T follicular helper cell (primary cell): ENCODE data around the gene AVPR1A.
"Not testable (repeated sequence)": the region's sequence is repeated elsewhere in the genome, so short reads cannot be mapped to it uniquely, and the experiment has no call there.

Experiments
- DNase-seq: peaks from one replicate; pipeline ENCODE4 v3.0.0-alpha.2; 2020; ENCODE audit warnings: low read depth
- total RNA-seq, 2 experiments: gene quantifications; one replicate each; lab custom pipeline; 2026; lab: John Stamatoyannopoulos, UW

The AVPR1A gene
- 0 reads per million in 2 experiments for total RNA-seq

DNA sequence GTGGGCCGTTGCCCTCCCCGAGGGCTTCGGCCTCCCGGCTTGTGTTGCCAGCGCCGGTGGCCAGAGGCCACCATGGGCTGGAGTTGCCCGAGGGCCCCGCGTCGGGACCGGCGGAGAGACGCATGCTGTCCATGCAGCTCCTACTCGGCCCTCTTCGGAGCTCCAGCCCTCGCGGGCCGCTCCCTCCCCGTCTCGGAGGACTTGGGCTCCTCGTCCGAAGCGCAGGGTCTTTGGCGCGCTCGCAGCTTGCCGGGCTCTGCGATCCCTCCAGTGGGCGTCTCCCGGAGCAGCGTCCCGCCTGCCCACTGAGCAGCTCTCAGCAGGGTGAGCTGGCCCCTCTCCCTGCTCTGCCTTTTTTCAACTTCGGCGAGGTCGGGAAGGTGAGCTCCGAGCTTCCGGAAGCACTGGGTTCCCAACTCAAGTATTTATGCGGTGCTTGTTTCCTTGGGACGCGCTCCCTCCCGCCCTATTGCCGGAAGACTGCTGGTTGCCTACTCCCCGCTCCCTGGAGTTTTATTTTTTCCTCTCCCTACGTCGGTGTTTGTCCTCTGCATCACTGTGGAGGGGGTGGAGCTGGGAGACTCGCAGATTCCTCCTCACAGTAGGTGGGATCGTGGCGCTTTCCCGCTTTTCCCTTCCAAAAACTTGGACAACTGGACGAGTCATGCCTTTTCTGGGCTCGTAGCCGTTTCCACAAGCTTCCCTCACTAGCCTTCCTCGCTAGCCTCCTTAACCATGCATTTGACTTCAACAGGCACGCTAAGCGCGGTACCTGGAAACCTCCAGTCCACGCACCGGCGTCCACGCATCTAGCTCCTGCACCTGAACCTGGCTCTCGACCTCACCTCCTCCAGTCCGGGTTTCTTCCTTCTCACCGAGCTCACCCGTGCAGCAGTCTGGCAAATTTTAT is at the start of gene AVPR1A:
AVPR1A (minus strand) TSS at position 489 of the 910 bp plus-strand sequence; CDS start at position 124, 365 bp downstream.
- no peak for DNase-seq

DNA sequence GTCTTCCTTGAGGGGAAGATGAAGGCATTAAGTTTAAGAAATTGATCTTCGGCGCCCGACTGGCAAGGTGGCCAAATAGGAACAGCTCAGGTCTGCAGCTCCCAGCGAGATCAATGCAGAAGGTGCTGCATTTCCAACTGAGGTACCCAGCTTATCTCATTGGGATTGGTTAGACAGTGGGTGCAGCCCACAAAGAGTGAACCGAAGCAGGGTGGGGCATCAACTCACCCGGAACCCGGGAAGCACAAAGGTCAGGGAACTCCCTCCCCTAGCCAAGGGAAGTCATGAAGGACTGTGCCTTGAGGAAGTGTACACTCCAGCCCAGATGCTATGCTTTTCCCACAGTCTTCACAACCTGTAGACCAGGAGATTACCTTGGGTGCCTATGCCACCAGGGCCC is 45.2 kb upstream of the AVPR1A start:
- no peak for DNase-seq

DNA sequence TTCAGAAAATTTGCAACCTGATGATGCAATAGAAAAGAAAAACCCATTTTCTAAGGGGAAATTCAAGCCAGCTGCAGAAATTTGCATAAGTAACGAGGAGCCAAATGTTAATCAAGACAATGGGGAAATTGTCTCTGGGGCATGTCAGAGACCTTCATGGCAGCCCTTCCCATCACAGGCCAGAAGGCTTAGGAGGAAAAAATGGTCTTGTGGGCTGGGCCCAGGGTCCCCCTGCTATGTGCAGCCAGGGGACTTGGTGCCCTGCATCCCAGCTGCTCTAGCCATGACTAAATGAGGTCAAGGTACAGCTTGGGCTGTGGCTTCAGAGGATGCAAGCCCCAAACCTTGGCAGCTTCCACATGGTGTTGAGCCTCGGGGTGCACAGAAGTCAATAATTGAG is 28.2 kb upstream of the AVPR1A start:
- DNase-seq: no peak

DNA sequence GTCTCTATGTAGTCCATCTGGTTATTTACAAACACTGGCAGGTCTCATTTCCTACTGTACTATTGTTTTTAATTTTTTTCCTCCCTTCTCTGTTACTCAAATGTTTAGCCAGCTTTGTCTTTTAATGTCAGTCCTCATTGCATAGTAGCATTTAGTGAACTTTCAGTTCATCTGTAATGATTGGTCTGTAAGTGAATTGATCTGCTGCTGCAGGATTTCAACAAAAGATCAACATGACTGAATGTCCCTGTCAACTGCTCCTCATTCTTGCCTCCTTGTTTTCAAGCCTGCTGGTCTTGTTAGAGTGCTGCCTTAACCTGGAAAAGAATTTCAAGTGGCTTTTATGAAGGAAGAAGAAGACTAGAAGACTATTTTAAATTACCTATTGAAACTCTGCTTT is 19.3 kb upstream of the AVPR1A start:
- no peak for DNase-seq

DNA sequence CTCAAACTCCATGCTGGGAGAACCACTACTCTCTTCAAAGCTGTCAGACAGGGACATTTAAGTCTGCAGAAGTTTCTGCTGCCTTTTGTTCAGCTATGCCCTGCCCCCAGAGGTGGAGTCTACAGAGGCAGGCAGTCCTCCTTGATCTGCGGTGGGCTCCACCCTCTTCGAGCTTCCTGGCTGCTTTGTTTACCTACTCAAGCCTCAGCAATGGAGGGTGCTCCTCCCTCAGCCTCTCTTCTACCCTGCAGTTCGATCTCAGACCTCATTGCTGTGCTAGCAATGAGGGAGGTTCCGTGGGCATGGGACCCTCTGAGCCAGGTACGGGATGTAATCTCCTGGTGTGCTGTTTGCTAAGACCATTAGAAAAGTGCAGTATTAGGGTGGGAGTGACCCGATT is 16.7 kb upstream of the AVPR1A start:
- not testable (repeated sequence) for DNase-seq

DNA sequence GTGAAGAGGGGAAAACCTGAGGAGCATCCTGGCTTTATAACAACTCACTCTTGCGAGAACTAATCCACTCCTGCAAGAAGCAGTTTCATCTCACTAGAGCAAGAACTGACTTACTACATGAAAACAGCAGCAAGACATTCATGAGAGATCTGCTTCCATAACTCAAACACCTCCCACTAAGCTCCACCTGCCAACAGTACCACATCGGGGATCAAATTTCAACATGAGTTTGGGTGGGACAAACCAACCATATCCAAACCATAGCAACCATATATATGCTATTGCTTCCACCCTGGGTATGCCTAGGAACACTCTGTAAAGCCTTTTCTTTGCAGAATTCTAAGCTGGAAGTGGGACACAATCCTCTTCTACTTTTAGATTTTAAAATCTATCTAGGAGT is 13.9 kb upstream of the AVPR1A start:
- no peak for DNase-seq

DNA sequence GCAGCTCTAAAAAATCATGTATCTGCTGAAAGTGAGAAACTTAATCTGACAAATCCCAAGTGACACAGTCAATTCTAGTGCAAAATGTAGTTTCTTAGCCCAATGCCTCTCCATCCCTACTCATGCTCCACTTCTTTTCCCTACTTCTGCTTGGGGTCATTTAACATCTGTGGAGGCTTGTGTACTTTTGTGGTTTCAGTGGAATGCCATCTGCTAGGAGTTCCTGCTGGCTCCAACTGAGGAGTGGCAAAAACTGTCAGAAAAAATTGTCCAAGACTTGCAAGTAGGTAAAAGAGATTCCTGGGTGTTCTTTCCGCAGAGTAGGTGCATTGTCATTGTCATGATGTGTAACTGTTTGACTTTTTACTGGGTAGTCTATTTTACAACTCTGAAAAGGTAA is 12.5 kb upstream of the AVPR1A start:
- DNase-seq: no peak

DNA sequence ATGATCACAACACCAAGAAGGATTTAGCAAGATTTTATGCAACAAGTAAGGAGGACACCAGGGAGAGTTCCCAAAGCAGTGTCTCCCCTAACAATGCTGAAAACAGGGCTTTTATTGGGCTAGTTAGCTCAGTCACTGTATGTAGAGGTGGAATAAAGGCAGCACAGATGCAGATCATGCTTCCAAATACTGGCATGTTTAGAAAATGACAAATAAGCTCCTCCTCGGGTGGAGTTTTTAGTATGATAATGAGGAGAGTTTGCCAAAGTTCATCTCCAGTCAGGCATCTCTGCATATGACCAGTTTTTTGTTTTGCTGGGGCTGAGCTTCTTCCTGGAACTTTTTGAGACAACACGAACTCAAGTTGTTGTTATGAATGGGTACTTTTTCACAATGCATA is 4.4 kb upstream of the AVPR1A start:
- no peak for DNase-seq

DNA sequence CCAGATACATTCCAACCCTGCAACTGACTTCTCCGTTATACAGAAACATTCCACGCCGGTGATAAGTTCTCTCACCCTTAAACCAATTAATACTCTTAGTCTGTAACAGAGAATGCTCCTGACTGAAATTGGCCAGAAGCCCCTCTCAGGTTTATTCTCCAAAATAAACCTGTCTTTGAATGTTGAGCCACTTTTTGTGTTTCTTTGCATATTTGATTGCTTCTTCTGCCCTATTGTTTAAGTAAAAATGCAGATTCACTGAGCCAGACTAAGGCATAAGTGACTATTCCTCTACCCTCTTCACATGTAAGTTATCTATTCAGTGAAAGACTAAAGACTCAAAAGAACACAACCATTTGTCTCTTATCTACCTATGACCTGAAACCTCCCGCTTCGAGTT is 3.6 kb upstream of the AVPR1A start:
- no peak for DNase-seq

DNA sequence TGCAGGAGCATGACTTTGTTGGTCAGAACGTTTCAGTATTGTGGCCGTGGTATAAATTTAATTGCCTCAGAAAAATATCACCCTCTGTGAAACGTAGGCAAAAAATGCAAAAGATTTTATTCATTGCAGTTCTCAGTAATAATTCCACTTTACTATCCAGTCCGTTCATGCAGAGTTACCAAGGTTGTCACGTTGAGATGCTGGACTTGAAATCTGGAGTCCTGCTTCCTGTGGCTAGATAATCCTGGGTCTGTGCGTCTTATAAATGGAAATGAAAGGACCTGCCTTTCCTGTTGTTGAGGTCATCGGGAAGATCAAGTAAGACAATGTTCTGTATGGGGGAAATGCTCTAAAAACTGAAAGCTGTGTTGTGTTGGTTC is 1.3 kb upstream of the AVPR1A start:
- DNase-seq: no peak

DNA sequence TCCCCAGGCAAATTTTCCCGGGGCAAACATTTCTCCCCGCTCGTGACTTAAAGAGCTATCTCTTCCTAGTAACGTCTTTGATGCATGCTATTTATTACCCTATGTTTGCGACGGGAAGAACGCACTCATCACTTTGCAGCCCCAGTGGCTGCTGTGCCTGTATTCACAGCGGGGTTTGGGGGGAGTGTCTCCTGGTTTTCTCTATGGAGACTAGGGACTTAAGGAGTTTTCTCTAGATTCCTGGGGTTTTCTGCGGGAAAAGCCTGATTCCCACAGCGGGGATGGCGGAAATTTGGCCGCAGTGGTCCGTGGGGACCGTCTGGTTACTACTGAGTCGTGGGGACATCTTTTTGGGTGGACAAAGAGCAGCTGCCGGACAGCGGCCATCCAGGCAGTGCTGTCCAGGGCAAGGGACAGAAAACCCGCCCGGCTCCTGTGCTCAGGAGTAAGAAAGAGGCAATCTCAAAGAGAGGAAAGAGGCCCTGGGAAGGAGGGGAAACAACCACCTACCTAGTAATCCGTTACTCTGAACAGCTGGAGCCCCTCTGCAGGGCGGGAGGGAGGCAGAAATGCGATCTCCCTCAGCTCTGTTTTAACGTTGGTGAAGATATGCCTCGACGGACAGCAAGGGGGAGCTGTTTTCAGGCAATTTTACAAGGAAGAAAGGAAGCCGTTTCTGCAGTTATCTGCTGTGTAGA is 771 bp upstream of the AVPR1A start:
- no peak for DNase-seq

DNA sequence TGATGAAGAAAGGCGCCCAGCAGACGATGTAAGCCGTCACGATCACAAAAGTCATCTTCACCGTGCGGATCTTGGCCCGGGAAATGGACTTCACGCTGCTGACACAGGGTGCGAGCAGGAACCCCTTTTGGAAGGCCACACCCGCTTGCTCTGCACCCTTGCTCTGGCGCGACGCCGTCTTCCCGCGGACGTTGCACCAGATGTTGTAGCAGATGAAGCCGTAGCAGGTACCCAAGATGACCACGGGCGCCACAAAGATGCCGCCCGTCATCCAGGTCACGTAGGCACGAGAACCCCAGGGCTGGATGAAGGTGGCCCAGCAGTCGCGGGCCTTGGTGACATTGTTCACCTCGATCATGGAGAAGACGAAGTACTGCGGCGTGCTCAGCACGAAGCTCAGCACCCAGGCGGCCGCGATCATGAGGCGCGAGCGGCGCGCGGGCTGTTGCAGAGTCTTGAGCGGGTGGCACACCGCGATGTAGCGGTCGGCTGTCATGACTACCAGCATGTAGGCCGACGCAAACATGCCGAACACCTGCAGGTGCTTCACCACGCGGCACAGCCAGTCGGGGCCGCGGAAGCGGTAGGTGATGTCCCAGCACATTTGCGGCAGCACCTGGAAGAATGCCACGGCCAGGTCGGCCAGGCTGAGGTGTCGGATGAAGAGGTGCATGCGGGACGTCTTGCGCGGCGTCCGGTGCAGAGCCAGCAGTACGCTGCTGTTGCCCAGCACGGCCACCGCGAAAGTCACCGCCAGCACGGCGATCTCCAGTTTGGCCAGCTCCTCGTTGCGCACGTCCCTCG is 890 bp downstream of the AVPR1A start:
- no peak for DNase-seq

DNA sequence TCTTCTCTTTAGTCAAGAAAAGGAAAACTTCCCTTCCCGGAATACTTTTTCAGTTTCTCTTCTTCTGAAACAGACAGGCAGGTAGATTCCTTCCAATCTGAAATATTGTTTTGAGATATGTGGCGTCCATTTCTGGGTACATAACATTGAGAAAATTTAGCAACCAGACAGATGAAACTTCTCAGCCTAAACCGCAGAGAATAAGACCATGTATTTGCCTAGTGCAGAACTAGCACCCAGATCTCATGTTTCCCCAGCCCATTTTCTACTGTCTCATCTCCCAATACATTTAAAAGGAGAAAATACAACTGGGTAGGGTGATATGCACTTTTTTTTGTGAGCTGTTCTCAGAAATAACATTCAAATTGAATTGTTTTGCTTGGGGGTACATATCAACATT is 6.4 kb downstream of the AVPR1A start:
- no peak for DNase-seq

DNA sequence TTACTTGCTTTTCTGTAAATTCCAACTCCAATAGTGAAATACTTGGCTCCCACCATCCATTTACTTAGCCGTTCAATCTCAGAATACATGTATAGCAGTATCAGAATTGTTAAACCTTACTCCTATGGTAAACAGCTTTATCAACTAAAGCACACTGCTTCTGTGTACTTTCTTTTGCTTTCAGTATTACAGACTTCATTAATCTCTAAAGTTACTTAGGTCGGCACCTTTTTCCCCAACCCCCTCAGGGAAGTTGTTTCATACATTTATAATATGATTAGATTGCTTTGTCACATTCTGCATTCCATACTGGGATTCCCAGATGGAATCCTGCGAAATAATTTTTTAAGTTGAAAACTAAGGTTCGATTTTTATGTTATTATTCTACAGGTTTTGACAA is 12.5 kb downstream of the AVPR1A start:
- no peak for DNase-seq

DNA sequence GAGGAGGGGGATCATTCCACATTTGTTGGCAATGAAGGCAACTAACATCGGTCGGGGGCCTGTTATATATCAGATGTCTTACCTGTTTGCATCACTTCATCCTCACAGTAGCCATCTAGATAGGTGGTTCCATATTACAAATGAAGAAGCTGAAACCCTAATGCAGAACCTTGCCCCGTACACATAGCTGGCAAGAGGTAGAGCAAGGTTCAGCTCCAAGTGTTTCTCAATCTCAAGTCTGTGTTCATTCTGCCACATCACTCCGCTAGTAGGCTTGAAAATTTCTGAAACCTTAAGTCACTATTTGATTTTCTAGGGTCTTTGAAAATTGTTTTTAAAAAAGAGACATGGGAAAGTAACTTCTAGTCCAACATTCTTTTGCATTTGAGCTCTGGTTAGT is 17.0 kb downstream of the AVPR1A start:
- DNase-seq: no peak

DNA sequence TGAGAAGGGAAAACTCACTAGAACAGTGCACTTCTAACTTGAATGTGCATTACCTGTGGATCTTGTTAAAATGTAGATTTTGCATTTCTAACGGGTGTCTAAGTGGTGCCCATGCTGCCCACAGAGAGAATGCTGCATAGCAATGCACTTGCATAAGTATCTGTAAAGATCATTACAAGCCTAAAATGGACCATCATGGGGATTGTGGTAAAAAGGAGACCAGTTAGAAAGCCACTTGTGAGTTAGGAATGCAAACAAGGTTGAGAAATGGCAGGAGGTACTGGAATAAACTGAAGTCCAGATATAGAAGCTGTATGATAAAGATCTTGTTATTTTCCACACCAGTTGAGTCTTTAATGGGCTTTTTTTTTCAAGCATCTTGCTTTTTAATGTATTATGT is 18.8 kb downstream of the AVPR1A start:
- no peak for DNase-seq

DNA sequence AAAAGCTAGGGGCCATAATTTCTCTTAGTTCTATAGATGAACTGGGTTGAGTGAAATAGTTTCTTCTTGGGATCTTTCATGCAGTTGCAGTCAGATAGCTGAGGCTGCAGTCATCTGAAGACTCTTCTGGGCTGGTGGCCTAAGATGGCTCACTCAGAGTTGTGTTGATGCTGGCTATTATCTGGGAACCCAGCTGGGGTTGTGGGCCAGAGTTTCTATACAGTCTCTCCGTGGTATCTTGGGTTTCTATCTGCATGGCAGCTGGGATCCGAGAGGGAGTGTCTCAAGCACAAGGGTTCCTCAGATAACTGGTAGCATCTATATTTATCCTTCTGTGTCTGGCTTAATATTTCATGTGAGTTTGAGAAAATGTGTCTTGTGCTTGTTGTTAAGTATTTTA is 21.1 kb downstream of the AVPR1A start:
- DNase-seq: no peak

DNA sequence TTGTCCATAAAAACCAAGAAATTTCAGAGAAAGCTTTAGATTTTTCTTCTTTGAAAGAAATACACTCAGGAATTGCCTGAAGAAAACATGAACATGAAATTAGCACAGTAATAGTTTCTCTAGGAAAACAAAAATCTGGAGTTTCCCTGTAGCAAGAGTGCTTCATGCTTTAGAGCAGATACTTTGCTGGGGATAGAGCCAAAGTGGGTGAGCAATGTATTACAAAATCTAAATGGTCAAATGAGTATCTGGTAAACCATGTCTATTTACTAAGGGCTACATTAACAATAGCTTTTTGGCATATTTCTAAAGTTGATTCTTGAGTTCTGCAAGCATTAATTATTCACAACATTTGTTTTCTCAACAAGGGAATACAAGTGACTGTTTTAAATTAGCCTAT is 26.2 kb downstream of the AVPR1A start:
- no peak for DNase-seq

DNA sequence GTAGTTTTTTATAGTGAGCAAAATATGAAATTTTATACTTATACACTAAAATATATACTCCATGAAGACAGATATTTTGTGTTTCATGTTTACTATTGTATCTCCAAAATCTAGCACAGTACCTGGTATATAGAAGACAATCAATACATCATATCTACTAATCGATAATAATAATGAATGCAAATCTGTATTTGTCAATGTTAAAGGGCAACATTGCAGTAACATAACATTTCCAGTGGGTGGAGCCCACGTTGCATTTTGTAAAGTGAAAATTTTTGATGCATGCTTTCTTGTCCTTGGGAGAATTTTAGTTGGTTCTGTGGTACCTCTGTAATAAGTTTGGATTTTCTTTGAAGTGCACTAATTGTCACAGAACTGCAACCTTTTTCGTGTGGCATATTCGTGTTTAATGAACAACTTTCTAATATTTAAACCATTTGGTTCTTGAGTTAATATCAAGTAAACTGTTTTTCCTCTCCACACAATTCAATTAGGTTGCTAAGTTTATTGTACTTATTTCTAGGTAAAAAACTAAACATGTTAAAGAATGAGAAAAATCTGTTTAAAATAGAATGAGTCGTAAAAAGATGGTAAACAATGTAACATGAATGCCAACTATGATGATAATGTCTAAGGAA is 47.4 kb downstream of the AVPR1A start:
- DNase-seq: no peak

DNA sequence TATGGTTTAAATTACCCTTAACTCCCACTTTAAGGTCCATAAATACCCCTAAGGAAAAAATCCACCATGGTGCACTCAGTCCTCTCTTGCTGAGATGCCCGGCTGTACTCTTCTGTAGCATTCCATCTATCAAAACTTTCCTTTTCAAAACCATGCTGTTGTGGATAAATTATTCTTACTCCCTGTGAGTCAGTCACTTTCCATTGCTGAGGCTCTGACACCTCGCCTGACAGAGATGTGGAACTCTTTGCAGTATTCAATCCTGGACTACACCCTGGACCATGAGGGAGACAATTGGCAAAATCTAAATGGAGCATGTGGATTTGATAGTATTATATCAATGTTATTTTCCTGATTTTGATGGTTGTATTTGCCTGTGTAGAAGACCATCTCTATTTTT is 49.1 kb downstream of the AVPR1A start:
- DNase-seq: no peak

DNA sequence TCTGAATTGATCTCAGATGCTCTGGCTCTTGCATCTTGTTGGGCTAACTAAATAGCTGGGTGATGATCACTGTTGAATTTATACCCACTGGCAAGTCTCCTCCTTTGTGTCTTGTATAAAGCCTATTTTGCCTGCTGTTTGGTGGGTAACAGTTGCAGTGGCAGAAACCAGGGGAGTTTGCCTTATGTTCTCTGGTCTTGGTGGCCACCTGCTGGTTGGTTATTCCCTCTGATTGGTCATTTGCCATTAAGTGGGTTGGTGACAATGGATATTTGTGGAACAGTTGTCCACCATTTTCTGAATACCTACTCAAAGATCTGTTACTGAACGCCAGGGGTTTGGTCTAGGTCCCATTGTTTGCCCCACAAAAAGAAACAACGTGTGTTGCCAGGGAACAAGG is 52.1 kb downstream of the AVPR1A start:
- DNase-seq: no peak

DNA sequence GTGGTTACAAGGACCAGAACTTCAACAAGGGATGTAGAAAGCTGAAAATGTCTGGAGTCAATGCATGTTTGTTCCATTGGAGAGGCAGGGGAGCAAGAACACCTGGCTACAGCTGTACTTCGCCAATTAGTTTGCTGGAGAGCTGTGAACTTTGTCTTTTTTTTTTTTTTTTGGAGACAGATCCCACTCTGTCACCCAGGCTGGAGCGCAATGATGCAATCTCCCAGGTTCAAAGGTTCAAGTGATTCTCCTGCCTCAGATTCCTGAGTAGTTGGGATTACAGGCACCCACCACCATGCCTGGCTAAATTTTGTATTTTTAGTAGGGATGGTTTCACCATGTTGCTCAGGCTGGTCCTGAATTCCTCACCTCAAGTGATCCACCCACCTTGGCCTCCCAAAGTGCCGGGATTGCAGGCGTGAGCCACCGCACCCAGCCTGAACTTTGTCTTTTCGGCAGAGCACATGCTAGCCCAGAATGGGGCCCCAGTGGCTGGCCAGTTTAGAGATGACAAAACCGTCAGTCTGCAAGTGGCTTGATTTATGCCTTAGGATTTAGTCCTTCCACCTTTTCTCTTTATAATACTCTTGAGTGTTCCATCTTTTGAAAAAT is 55.5 kb downstream of the AVPR1A start:
- no peak for DNase-seq
